ENCODE measurements around the gene TMSB4X.
"Not testable (repeated sequence)": the region's sequence is repeated elsewhere in the genome, so short reads cannot be mapped to it uniquely, and the experiment has no call there.

TMSB4X gene

DNA sequence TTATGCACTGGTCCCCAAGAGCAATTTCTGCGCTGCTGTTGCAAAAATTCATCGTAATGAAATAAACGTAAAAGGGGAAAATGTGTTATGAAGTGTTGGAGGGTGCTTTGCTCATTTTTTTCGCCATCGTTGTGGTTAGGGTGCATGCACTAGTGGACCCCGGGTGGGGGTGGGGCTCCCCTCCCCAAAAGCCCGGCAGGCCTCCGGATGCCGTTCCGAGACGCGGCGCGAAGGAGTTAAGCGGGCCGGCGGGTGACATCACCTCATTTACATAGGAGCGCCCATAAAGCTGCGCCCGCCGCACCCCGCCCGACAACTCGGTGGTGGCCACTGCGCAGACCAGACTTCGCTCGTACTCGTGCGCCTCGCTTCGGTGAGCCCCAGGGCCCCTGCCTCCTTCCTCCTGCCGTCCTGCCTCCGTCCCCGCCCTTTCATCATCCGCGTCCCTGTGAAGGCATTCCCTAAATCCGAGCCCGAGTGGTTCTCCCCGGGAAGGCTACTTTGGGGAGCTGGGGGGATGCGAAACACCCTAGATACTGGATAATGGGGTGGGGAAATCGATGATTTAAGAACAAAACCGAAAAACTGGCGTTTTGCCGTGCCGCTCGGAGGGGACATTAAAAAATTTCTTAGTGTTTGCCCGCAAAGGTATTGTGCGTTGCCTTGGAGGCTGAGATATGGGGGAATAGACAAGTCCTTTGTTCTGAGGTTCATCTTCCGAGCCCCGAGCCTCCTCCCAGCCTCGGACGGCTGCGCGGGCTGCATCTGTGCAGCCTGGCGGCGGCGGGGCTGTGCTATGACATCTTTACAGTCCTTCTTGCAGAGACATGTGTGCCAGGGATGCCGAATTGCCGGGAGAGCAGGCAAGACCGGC is at the start of gene TMSB4X:
TMSB4X (plus strand) TSS at position 315 of the 874 bp plus-strand sequence.
- DNase-seq = peak; percentile 89

DNA sequence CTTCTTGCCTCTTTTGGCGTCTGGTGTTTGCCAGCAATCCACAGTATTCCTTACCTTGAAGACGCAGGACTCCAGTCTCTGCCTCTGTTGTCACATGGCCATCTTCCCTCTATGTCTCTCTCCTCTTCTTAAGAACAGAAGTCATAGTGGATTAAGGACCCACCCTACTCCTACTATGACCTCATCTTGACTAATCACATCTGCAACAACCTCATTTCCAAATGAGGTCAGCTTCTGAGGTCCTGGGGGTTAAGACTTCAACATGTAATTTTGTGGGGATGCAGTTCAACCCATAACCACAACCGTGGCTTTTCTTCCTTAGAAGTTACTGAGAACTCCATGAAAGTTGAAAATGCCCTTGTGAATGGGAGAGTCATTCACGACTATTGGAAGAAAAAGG is 45.2 kb upstream of the TMSB4X start:
- no peak for DNase-seq

DNA sequence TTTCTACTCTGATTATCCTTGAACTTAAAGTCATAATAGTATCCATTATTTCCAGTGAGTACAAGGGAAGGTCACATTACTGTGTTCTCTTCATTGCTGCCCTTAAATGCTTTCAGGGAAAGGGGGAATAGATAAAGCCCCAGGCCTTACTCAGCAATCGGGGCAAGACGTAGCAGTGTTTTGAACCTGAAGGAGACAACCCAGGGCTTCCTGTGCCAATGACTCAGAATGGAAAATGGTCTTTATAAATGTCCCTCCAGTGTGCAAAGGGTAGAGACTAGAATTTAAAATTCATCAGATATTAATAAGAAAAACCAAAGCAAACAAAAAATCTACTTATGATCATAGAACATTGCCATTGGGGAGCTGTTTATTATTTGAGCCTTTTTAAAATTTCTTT is 44.8 kb upstream of the TMSB4X start:
- no peak for DNase-seq

DNA sequence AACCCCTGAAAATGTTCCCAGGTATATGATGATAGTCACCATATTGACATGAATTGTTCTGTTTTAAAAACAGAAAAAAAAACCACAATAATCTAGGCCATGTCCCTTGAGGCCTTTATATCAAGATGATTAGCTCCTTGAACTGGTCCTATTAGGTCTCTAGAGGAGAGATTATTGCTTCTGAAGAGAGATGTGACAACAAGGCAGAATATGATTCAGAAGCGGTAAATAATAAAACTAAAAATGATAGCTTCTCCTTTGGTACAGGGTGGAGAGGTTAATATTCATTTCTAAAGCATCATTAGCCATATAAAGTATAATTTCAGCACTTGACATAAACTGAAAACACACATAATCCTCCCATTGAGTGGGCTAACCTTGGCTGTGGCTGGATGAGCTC is 42.7 kb upstream of the TMSB4X start:
- no peak for DNase-seq

DNA sequence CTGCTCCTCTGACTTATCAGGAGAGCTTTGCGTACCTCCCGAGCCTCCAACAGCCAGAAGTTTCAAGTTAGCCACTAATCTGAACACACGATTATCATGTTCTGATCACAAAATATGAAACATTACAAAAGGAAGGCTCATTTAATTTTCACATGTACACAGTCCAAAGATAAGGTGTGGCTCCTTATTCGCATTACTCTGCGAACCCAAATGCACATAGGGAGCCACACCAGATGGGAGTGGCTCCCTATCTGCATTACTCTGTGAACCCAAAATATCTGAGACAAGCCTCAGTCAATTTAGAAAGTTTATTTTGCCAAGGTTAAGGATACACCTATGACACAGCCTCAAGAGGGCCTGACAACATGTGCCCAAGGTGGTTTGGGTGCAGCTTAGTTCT is 40.1 kb upstream of the TMSB4X start:
- no peak for DNase-seq

DNA sequence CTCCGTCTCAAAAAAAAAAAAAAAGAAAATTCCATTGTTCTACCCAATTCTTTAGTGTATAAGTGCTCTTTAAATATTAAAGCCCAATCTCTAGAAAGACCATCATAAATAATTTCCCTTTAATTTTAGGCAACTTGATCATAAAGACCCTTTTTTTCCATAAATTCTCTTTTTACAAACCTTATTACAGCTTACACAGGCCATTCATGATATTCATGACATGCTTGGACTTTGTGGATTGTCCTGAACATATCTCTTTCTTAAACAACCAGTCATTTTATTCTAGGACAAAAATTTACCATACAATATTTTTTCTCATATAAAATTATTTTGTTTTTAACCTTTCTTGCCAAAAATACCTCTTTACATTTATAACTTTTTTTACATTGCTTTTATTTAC is 38.0 kb upstream of the TMSB4X start:
- DNase-seq = no peak

DNA sequence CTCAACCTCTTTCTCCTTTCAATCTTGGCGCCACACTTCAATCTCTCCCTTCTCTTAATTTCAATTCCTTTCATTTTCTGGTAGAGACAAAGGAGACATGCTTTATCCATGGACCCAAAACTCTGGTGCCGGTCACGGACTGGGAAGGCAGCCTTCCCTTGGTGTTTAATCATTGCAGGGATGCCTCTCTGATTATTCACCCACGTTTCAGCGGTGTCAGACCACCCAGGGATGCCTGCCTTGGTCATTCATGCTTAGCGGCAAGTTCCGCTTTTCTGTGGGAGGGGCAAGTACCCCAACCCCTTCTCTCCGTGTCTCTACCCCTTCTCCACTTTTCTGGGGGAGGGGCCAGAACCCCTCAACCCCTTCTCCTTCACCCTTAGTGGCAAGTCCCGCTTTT is 34.4 kb upstream of the TMSB4X start:
- DNase-seq = not testable (repeated sequence)

DNA sequence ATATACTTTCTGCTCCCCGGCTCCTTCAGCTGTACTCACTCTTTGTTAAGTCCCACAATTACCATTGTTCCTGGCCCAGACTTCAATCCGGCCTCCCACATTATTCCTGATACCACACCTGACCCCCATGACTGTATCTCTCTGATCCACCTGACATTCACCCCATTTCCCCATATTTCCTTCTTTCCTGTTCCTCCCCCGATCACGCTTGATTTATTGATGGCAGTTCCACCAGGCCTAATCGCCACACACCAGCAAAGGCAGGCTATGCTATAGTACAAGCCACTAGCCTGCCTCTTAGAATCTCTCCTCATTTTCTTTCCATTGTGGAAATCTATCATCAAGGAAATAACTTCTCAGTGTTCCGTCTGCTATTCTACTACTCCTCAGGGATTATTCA is 31.3 kb upstream of the TMSB4X start:
- not testable (repeated sequence) for DNase-seq

DNA sequence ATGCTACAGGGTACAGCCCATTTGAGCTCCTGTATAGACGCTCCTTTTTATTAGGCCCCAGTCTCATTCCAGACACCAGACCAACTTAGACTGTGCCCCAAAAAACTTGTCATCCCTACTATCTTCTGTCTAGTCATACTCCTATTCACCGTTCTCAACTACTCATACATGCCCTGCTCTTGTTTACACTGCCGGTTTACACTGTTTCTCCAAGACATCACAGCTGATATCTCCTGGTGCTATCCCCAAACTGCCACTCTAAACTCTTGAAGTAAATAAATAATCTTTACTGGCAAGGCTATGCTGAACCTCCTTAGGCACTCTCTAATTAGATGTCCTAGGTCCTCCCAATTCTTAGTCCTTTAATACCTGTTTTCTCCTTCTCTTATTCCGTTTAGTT is 30.5 kb upstream of the TMSB4X start:
- not testable (repeated sequence) for DNase-seq

DNA sequence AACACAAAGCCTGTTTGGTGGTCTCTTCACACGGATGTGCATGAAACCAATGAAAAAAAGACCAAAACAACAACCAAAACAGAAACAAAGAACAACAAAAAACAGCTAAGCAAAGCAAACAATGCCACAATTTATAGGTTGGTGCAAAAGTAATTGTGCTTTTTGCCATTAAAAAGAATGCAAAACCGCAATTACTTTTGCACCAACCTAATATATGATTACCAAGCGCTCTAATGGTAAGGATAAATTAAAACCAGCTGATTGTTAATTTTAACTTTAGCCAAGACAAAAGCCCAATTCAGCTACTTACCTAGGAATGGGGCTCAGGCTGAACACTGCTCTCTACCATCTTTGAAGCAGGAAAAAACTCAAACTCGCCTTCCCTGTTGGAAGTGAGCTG is 29.4 kb upstream of the TMSB4X start:
- no peak for DNase-seq

DNA sequence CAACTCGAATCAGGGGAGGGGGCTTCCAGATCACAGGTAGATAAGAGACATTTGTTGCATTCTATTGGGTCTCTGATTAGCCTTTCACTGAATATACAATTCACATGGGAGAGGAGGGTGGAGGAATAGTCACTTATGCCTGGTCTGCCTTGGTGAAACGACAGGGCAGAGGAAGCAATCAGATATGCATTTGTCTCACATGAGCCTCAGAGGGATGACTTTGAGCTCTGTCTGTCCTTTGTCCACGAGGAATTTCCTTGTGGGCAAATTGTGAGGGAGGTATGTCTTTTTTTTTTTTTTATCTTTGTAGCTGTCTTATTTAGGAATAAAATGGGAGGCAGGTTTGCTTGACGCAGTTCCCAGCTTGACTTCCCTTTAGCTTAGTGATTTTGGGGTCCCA is 28.5 kb upstream of the TMSB4X start:
- DNase-seq = no peak

DNA sequence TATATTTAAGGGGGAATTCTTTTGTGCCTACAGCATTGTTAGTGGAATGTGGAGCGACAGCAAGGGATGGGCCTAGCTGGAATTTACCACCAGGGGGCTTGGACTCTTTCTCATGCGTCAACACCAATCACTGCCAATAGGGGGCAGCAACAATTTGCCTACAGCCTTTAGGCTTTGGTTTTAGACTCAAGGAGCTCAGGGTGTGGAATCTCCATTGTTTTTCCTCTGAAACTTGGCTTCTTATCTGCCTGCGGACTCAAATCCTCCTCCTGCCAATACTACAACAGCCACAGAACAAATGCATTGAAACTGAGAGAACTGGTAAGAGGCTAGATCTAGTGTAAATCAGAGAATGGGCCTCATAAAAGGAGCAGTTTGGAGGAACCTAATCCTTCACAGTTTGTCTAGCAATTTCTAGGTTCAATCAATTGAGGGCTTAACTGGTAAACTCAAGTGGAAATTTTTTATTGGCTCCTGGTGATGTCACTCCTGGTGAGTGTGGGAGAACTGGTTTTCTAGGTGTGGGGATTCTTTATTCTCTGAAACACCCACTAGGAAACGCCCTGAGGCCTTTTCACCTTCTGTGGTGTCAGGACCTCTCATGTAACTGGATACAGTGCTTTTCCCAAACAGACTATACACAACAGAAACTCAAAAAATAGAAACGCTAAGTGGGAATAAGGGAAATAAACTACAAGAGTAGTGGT is 27.9 kb upstream of the TMSB4X start:
- DNase-seq = peak; percentile 87

DNA sequence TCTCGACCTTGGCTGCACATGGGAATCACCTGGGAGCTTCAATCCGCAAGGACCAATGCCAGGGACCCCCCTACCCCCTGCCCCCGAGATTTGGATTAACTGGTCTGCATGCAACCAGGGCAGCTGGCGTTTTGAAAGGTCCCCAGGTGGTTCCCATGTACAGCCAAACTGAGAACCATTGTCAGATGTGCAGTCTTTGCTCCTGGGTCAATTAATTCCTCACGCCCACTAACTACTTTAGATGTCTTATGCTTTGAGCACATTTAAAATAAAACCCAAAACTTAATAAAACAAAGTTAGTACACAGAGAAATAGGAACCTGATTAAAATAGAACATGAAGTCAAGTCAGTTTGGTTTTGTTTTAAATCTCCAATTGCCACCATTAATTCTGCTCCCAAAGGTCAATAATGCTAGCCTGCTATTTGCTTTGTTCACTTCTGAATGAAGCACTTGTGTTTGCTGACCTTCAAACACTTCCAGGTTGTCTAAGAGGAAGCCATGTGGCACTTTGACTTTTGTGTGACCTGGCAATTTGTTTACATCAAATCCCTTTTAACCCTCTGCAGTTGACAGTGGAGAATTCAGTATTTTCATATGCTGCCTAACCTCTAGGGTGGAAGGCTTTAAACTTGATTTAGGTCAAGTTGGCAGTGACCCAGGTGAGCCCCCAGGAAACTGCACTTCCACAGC is 27.2 kb upstream of the TMSB4X start:
- DNase-seq = no peak

DNA sequence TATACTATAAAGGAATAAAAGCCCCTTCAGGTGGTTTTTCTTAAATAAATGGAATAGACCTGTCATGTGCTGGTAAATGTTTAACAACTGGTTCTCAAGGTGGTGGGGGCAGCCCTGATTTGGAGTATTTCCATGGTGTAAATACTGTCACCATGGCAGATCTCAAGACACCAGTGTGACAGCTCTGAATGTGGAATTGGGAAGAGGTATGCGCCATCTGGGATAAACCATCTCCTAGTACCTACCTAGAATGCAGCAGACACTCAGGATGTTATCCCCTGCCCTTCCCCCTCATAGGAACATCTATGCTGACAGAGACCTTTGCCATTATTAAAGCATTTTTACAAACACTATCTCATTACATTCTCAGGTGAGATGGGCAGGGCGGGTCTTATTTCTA is 26.4 kb upstream of the TMSB4X start:
- DNase-seq = no peak

DNA sequence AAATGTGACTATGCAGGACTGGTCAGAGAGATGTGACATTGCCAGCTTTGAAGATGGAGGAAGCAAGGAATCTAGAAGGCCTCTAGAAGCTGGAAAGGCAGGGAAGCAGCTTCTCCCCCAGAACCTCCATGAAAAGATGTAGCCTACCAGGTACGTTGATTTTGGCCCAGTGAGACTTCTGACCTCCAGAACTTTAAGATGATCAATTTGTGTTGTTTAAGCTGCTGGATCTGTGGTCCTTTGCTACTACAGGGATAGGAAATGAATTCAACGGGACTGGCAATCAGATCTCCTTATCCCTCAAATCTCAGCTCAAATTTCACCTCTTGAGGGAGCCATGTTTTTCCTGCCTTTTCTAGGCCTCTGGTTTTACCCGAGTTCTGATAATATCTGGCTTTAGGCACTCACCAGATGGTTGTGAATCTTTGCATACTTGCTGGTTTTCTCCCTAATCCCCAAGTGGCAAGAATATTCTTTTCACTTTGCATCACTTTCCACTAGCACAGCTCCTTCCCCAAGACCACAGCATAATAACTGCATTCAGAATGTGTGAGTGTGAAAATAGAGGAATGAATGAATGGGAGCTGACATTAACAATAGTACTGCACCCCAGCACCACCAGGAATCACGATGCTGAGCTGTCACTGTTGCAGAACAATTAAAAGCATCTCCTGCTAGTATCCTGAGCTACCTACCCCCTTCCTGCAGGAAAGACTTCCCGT is 25.5 kb upstream of the TMSB4X start:
- peak; percentile 87 for DNase-seq

DNA sequence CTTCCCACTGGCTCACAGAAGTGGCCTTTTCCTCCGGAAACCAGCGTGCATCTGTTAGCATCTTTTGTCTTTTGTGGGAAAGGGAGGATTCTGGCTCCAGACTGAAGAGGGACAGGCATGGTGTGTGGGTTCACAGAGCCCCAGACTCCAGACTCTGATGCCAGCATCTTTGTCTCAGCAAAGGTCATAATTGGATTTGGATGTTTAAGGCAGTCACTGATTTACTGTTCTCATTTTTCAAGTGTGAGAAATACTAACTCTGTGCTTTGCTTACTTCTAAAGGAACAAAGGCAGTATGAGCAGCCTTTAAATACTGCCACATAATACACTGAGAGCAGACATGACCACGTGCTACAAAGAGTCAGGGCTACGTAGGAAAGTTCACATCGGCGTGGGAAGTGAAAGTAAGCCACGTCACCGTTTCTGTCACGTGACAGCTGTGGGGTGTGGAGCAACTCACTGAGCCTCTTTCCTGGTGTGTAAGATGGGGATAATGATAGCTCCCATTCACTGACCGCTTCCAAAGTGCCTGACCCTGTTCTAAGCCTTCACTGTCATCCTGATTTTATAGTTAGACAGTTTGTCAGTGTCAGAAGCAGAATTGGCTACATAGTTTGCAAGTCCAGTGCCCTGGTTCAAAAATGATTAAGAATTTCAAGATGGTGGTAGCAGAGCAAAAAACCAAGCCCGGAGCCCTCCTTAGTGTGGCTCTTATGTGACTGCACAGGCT is 24.8 kb upstream of the TMSB4X start:
- peak; percentile 89 for DNase-seq

DNA sequence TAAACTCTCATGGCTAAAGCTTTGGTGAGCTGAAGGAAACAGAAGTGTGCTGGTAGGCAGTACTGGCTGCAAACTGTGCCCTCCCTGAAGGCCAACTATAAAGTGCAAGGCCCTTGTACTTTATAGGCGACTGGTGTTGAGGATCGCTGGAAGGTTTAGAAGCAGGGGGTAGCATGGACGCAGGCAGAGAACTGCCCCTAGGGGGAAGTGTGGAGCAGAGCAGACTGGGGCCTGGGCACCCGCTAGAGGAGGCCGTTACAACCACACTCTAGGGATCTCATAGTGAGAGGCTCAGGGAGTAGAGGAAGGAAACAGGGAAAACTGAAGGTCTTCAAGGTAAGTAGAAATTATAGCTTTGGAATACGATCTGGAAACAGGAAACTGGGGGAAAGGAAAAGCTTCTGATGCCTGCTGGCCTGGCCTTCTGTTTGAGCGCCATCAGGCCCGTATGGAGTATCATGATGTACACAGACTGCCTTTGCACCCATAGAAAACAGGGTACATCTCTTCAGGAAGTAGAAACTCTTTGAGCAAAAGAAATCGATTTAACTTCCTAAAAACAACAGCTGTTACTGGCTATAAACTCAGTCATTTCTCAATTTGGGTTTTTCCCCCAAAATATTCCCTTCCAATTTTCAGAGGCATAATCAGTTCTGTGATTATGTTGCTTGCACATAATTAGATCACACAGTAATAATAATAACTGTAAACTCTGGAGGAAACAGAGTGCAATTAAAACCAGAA is 23.9 kb upstream of the TMSB4X start:
- no peak for DNase-seq

DNA sequence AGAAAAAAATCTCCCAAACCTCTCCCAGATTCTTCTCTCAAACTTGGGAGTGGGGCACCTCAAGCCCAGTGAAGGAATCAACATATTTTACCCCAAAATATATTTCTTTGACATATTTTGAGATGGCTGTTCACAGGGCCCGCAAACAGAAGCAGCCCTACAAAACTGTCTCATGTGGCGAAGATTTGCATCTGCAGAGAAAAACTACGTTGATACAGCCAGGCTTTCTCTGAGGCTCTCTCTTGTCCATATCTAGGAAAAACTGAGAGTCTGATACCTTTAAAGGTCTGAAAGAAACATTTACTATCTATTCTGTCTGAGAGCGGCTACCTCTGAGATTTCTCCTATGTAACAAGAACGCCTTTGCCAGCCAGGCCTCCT is 23.3 kb upstream of the TMSB4X start:
- DNase-seq = no peak

DNA sequence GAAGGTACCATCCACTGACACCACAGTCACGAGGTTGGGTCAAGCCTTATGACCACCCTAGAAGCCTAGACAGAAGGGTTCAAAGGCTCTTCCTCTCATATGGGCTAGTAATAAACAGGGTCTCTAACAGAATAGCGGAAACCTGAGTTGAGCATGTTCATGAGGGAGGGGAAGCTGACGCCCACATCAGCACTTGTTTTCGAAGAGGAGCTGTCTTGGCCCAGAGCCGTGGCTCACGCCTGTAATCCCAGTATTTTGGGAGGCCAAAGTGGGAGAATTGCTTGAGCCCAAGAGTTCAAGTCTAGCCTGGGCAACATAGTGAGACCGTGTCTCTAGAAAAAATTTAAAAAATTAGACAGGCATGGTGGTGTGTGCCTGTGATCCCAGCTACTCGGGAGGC is 21.5 kb upstream of the TMSB4X start:
- DNase-seq = no peak

DNA sequence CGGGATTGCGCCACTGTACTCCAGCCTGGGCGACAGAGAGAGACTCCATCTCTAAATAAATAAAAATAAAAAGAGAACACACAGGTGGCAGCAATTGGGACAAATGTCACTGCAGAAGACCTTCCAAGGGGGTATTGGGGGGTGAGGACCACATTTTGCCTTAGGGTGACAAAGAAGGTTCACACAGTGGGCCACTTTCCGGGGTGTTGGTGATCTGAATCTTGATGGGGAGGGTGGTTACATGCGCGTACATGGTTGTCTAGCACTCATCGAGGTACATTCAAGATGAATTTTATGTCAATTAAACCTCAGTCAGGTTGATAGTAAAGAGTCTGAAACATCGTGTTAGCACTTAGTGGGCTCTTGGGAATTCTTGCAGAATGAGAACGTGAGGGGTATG is 20.5 kb upstream of the TMSB4X start:
- DNase-seq = no peak

DNA sequence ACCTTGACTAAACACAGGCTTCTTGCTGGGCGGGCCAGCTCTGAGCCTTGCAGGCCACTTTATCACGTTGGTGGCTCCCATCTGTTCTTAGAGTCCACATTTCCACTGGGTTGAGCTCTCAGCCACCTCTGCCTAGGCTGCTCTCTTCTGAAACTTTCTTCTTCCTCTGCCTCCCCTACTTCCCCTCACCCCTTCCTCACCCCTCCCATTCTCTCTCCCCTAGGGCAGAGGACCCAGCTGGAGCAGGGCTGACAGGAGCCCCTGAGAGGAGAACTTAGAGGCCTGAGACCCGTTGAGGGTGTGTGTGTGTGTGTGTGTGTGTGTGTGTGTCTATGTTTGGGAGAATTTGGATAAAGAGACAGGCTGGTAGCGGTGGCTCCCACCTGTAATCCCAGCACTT is 19.9 kb upstream of the TMSB4X start:
- no peak for DNase-seq

All from fibroblast of skin of right biceps (primary cell).